Measurements from ENCODE around the gene UBALD2.

DNA sequence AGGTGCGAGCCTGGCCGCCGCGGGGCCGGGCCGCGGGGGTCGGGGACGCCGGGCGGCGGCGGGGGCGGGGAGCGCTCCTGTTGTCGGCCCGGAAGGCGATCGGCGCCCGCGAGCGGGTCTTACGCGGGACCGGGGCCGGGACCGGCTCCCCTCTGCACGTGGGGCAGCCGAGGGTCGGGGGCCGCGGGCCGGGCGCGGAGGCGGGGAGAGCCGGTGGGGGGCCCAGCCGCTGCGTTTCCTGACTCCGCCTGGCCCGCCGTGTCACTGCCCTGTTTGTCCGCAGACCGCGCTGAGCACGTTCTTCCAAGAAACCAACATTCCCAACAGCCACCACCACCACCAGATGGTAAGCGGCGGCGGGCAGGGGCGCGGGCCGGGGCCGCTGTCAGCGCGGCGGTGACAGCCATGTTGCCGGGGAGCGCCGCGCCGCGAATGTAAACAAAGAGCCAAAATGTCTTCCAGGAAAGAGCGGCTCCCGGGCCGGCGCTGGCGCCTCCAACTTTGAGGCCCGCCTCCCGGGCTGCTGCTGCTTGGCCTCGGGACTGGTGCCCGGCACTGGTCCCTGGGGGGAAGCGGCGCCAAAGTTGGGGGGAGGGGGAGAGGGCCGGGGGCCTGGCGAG lies 586 bp downstream of the UBALD2 start:
- no peak for TF ChIP-seq YY1 (IDR thresholded peaks at IDR 0.05; ENCODE audit: insufficient read depth, insufficient read length)
- no peak for TF ChIP-seq ZNF274 (IDR thresholded peaks at IDR 0.05; ENCODE audit: low read depth, low read length)
- TF ChIP-seq SUZ12 (IDR thresholded peaks at IDR 0.05; ENCODE audit: extremely low read depth, insufficient read depth, insufficient read length), result no peak

All from NT2/D1 (cell line).